Measurements from ENCODE around the gene CACNB4. TPM values are rescaled to one million over a fixed set of nuclear protein-coding genes. Genes with fewer than 3 reads are reported as not detected.

CACNB4 gene
- polyA plus RNA-seq, 1 donor from 2014 or later = 29.0 TPM

GRCh38 chr2:151869291-151869690 lies 229.6 kb downstream of the CACNB4 start:
- Histone ChIP-seq H3K9me2 (ENCODE audit: insufficient read depth, low read length) (no peaks in the 10 kb centered on the region), H3F3A (ENCODE audit: insufficient read depth, low read length, poor library complexity, severe bottlenecking) (no peaks in the 10 kb centered on the region), H3K9ac (ENCODE audit: low read length) (no peak overlapping the region), H4K20me1 (ENCODE audit: insufficient read depth) (no peaks in the 10 kb centered on the region), H3K4me3 (ENCODE audit: low read length) (no peak overlapping the region), H3K4me2 (ENCODE audit: low read length) (no peak overlapping the region), H3K9me3 (ENCODE audit: low read length) (no peaks in the 10 kb centered on the region), H3K79me2 (replicated peaks; ENCODE audit: insufficient read depth, low read length) (no peaks in the 10 kb centered on the region), H2AFZ (ENCODE audit: low read depth, low read length) (no peak overlapping the region), H3K27ac (ENCODE audit: low read length) (no peak overlapping the region), H3K36me3 (ENCODE audit: insufficient read depth, low read length) (peaks cover 6% of the 10 kb centered on the region), H3K27me3 (ENCODE audit: insufficient read depth, low read depth, low read length) (no peaks in the 10 kb centered on the region)
- TF ChIP-seq CTCF (IDR thresholded peaks at IDR 0.05; ENCODE audit: poor library complexity, severe bottlenecking) (no peak), POLR2AphosphoS5 (IDR thresholded peaks at IDR 0.05) (no peak), SMC3 (conservative IDR thresholded peaks at IDR 0.05; ENCODE audit: poor library complexity) (no peak), EP300 (conservative IDR thresholded peaks at IDR 0.05; ENCODE audit: poor library complexity, severe bottlenecking) (no peak), MXI1 (conservative IDR thresholded peaks at IDR 0.05; ENCODE audit: poor library complexity, severe bottlenecking) (no peak), REST (IDR thresholded peaks at IDR 0.05; ENCODE audit: borderline replicate concordance) (no peak), RAD21 (conservative IDR thresholded peaks at IDR 0.05) (no peak)

GRCh38 chr2:151862700-151863099 lies 236.1 kb downstream of the CACNB4 start:
- H3K4me2 ChIP-seq (ENCODE audit: low read length) = no peak overlapping the region
- no peaks in the 10 kb centered on the region for H3K36me3 ChIP-seq (ENCODE audit: insufficient read depth, low read length)
- H3F3A ChIP-seq (ENCODE audit: insufficient read depth, low read length, poor library complexity, severe bottlenecking) = peaks cover 4% of the 10 kb centered on the region
- H2AFZ ChIP-seq (ENCODE audit: low read depth, low read length) = no peak overlapping the region
- H3K9me2 ChIP-seq (ENCODE audit: insufficient read depth, low read length) = no peaks in the 10 kb centered on the region
- H4K20me1 ChIP-seq (ENCODE audit: insufficient read depth) = no peaks in the 10 kb centered on the region
- no peaks in the 10 kb centered on the region for H3K79me2 ChIP-seq (replicated peaks; ENCODE audit: insufficient read depth, low read length)
- no peaks in the 10 kb centered on the region for H3K9me3 ChIP-seq (ENCODE audit: low read length)
- H3K4me3 ChIP-seq (ENCODE audit: low read length) = no peak overlapping the region
- no peak overlapping the region for H3K9ac ChIP-seq (ENCODE audit: low read length)
- TF ChIP-seq RAD21 (conservative IDR thresholded peaks at IDR 0.05) = no peak
- no peak for TF ChIP-seq REST (IDR thresholded peaks at IDR 0.05; ENCODE audit: borderline replicate concordance)
- TF ChIP-seq EP300 (conservative IDR thresholded peaks at IDR 0.05; ENCODE audit: poor library complexity, severe bottlenecking) = no peak
- TF ChIP-seq POLR2AphosphoS5 (IDR thresholded peaks at IDR 0.05) = no peak
- no peak for TF ChIP-seq SMC3 (conservative IDR thresholded peaks at IDR 0.05; ENCODE audit: poor library complexity)
- TF ChIP-seq EZH2 (IDR thresholded peaks at IDR 0.05; ENCODE audit: borderline replicate concordance, insufficient read depth, low read length, poor library complexity, severe bottlenecking) = no peak
- no peak for TF ChIP-seq TAF1 (IDR thresholded peaks at IDR 0.05; ENCODE audit: low read depth)
- no peak for TF ChIP-seq CTCF (IDR thresholded peaks at IDR 0.05; ENCODE audit: poor library complexity, severe bottlenecking)
- TF ChIP-seq MXI1 (conservative IDR thresholded peaks at IDR 0.05; ENCODE audit: poor library complexity, severe bottlenecking) = no peak
- no peaks in the 10 kb centered on the region for H3K27me3 ChIP-seq (ENCODE audit: insufficient read depth, low read depth, low read length)
- no peak overlapping the region for H3K27ac ChIP-seq (ENCODE audit: low read length)
